BE2C (cell line): ENCODE data around the gene YARS1.
A peak's percentile ranks its signal among the peaks of the same experiment; 100 is the strongest.
"Not testable (repeated sequence)": the region's sequence is repeated elsewhere in the genome, so short reads cannot be mapped to it uniquely, and the experiment has no call there.

Experiments
- DNase-seq: peaks from one replicate; pipeline ENCODE4 v3.0.0-alpha.2; 2020
- H3K27me3 ChIP-seq: fragments of 250-450 bp; sonication (Bioruptor Pico); 2 replicates; pipeline ENCODE4 v1.5.1; 2020; ENCODE audit warnings: mild to moderate bottlenecking
- H3K36me3 ChIP-seq: fragments of 250-450 bp; sonication (Bioruptor Pico); 2 replicates; pipeline ENCODE4 v1.5.1; 2020; ENCODE audit warnings: mild to moderate bottlenecking
- H3K4me1 ChIP-seq: fragments of 250-450 bp; sonication (Bioruptor Pico); 2 replicates; pipeline ENCODE4 v1.5.1; 2020
- H3K4me3 ChIP-seq: 2 replicates; pipeline ENCODE4 v1.5.1; 2011; ENCODE audit warnings: low read depth, low read length
- H3K9me3 ChIP-seq: fragments of 250-450 bp; sonication (Bioruptor Pico); 2 replicates; pipeline ENCODE4 v1.5.1; 2020
- CTCF ChIP-seq: IDR thresholded peaks from 2 replicates; pipeline ENCODE4 v1.5.1; 2012; ENCODE audit warnings: mild to moderate bottlenecking, low read depth, low read length

The YARS1 gene

GRCh38 chr1:32798679-32799416 lies 18.3 kb downstream of the YARS1 start:
- no peak for TF ChIP-seq CTCF
- no peaks in the 10 kb centered on the region for H3K9me3 ChIP-seq
- peaks cover 28% of the 10 kb centered on the region for H3K36me3 ChIP-seq
- no peak overlapping the region for H3K4me3 ChIP-seq
- no peaks in the 10 kb centered on the region for H3K4me1 ChIP-seq
- no peaks in the 10 kb centered on the region for H3K27me3 ChIP-seq
- peak; percentile 11 for DNase-seq

GRCh38 chr1:32798191-32798590 lies 19.0 kb downstream of the YARS1 start:
- Histone ChIP-seq H3K36me3 (peaks cover 28% of the 10 kb centered on the region), H3K4me1 (no peaks in the 10 kb centered on the region), H3K27me3 (no peaks in the 10 kb centered on the region), H3K9me3 (no peaks in the 10 kb centered on the region), H3K4me3 (no peak overlapping the region)
- DNase-seq, result no peak
- no peak for TF ChIP-seq CTCF

- H3K36me3 ChIP-seq, result peaks cover 27% of the 10 kb centered on the region
Observed at GRCh38 chr1:32797456-32797855, 19.7 kb downstream of the YARS1 start.

GRCh38 chr1:32795763-32796162 lies 21.4 kb downstream of the YARS1 start:
- not testable (repeated sequence) for DNase-seq, H3K9me3 ChIP-seq, H3K4me1 ChIP-seq, H3K4me3 ChIP-seq, H3K27me3 ChIP-seq
- H3K36me3 ChIP-seq, result peaks cover 35% of the 10 kb centered on the region

More at GRCh38 chr1:32797456-32797855, 19.7 kb downstream of the YARS1 start:
- DNase-seq, result no peak
- no peaks in the 10 kb centered on the region for H3K4me1 ChIP-seq
- no peaks in the 10 kb centered on the region for H3K27me3 ChIP-seq
- H3K9me3 ChIP-seq, result no peaks in the 10 kb centered on the region
- H3K4me3 ChIP-seq, result no peak overlapping the region
- no peak for TF ChIP-seq CTCF

GRCh38 chr1:32791881-32792280 lies 25.3 kb downstream of the YARS1 start:
- Histone ChIP-seq H3K36me3 (peaks cover 36% of the 10 kb centered on the region), H3K4me3 (no peak overlapping the region), H3K27me3 (no peaks in the 10 kb centered on the region), H3K4me1 (no peaks in the 10 kb centered on the region), H3K9me3 (no peaks in the 10 kb centered on the region)
- no peak for DNase-seq
- TF ChIP-seq CTCF, result no peak

GRCh38 chr1:32789356-32789755 lies 27.8 kb downstream of the YARS1 start:
- DNase-seq, H3K4me3 ChIP-seq, H3K27me3 ChIP-seq, H3K9me3 ChIP-seq, H3K4me1 ChIP-seq: not testable (repeated sequence)
- peaks cover 42% of the 10 kb centered on the region for H3K36me3 ChIP-seq

- Histone ChIP-seq H3K36me3 (peaks cover 51% of the 10 kb centered on the region), H3K27me3 (no peaks in the 10 kb centered on the region), H3K4me3 (no peak overlapping the region), H3K4me1 (no peaks in the 10 kb centered on the region), H3K9me3 (no peaks in the 10 kb centered on the region)
- no peak for TF ChIP-seq CTCF
- DNase-seq, result no peak
Observed at GRCh38 chr1:32786856-32787255, 30.3 kb downstream of the YARS1 start.
